ENCODE results near the gene NOC2L.

- TF ChIP-seq IRF2 (CRISPR knock-in tag; IDR thresholded peaks at IDR 0.05) (no peak), SRSF9 (IDR thresholded peaks at IDR 0.05; ENCODE audit: borderline replicate concordance, low read depth, low read length) (no peak), CTCF (IDR thresholded peaks at IDR 0.05 in 2 of 3, conservative IDR thresholded peaks at IDR 0.05 in 1 of 3; ENCODE audit: insufficient read depth in 2 of 3, low read depth in 1 of 3, low read length in 3 of 3) (no peak), MYNN (IDR thresholded peaks at IDR 0.05) (no peak), MYNN (CRISPR knock-in tag; IDR thresholded peaks at IDR 0.05) (no peak), SREBF2 (CRISPR knock-in tag; IDR thresholded peaks at IDR 0.05) (no peak), CREM (IDR thresholded peaks at IDR 0.05; ENCODE audit: low read depth) (no peak), SRF (CRISPR knock-in tag; IDR thresholded peaks at IDR 0.05) (no peak), CBX1 (IDR thresholded peaks at IDR 0.05; ENCODE audit: low read depth) (no peak)
These were observed 5.9 kb upstream of the NOC2L start for GRCh38 chr1:964691-965525.
